ENCODE results near the gene MEAF6. TPM values are rescaled to one million over a fixed set of nuclear protein-coding genes. Genes with fewer than 3 reads are reported as not detected.

MEAF6 gene
- total and polyA plus RNA-seq, 11 donors = 27.4 to 55.7 (median 39.6) TPM

DNA sequence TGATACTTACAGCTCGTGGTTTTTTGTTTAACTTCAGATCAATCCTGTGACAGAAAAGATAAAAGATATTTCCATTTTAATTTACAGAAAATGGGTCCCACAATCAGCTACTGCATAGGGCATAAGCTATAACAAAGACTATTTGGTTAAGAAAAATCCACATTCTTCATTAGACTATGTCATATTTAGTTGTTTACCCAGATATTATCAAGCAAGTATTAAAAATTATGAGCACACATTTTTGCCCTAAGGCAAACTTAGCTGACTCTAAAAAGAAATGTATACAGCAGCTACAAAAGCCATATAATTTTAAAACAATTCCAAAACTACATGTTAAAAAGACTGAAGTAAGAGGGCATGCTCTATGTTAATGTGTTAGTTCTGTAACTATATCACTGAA is 18.7 kb downstream of the MEAF6 start:
- TF ChIP-seq POLR2A (IDR thresholded peaks at IDR 0.05) = no peak
- TF ChIP-seq, protein P1, sequence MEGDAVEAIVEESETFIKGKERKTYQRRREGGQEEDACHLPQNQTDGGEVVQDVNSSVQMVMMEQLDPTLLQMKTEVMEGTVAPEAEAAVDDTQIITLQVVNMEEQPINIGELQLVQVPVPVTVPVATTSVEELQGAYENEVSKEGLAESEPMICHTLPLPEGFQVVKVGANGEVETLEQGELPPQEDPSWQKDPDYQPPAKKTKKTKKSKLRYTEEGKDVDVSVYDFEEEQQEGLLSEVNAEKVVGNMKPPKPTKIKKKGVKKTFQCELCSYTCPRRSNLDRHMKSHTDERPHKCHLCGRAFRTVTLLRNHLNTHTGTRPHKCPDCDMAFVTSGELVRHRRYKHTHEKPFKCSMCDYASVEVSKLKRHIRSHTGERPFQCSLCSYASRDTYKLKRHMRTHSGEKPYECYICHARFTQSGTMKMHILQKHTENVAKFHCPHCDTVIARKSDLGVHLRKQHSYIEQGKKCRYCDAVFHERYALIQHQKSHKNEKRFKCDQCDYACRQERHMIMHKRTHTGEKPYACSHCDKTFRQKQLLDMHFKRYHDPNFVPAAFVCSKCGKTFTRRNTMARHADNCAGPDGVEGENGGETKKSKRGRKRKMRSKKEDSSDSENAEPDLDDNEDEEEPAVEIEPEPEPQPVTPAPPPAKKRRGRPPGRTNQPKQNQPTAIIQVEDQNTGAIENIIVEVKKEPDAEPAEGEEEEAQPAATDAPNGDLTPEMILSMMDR (IDR thresholded peaks at IDR 0.05) = no peak
- Histone ChIP-seq H3K4me3 (no peak overlapping the region), H3K27me3 (no peaks in the 10 kb centered on the region), H3K9me3 (no peaks in the 10 kb centered on the region), H3K27ac (no peak overlapping the region), H3K36me3 (peaks cover 9 to 97% (median 67%) of the 10 kb centered on the region in 9 donors), H3K4me1 (peaks cover 0 to 25% (median 10%) of the 10 kb centered on the region in 12 donors)
- 74 to 88% (median 84%) methylated on average over 1 of the region's 1 CpG for WGBS, 4 donors
- DNase-seq (no peak), ATAC-seq (no peak)
- intact Hi-C loops (cut with DNase I) = no loop called here

DNA sequence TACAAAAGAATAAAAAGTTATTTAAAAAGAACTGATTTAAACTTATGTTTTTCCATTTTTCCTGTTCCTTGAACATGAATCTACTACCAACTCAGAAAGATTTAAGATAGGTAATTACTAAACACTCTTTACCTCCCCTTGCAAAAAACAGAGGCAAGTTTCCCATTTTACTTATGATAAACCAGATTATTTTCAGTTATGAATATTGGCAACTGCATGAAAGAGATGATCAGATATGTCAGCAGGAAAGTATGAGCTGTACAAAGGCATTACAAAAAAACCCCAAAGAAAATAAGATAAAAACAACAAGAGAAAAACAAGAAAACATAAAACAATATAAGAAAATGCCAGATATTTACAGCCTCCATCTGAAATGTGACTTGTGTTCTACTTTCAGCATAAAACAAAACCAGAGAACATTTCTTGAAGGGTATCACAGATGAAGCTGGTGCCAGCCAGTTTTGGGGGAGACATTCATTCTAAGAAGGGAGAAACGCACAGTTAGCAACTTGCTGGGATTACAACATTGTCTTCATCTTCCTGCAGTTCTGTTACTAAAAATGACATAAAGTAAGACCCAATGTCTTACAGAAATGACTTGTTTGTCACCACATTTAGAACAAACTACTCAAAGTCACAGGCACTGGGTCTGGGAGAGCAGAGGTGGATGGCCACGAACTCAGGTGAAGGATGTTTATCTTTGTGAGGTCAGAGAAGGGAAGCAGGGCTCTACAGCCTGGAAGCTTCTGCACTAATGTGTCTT is 21.0 kb downstream of the MEAF6 start:
- Histone ChIP-seq H3K27me3 (no peaks in the 10 kb centered on the region), H3K36me3 (peaks cover 9 to 97% (median 78%) of the 10 kb centered on the region in 9 donors), H3K9me3 (no peaks in the 10 kb centered on the region), H3K4me1 (peaks cover 0 to 9% (median 0%) of the 10 kb centered on the region in 12 donors), H3K4me3 (no peak overlapping the region), H3K27ac (no peak overlapping the region)
- intact Hi-C loops (cut with DNase I) = no loop called here
- TF ChIP-seq POLR2A (IDR thresholded peaks at IDR 0.05) = no peak
- TF ChIP-seq, protein P1 (IDR thresholded peaks at IDR 0.05) = no peak
- 89 to 94% (median 91%) methylated on average over 2 of the region's 2 CpGs for WGBS, 4 donors
- no peak for ATAC-seq
- DNase-seq = no peak

DNA sequence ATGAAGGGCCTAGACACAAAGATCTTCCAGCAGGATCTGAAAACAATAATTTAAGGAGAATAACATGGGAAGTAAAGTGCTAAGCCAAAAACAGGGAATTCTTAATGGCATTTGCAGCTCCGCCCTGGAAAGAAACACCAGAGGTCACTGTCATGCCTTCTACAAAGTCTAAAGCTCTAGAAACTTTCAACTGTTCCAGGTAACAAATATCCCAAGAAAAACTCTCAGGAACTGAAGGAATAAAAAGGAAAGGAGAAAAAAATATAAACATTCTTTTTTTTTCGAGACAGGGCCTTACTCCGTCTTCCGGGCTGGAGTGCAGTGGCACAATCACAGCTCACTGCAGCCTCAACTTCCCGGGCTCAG is 27.0 kb downstream of the MEAF6 start:
- intact Hi-C loops (cut with DNase I) = loop anchor here in 9 of 10 donors (1.0 to 2.0 kb wide), 3 partner anchors 32 to 33 kb away; no protein-coding TSS in a partner anchor
- Histone ChIP-seq H3K27ac (peak overlapping the region; percentile 22 to 81 (median 62)), H3K36me3 (peaks cover under 1 to 66% (median 57%) of the 10 kb centered on the region in 9 donors), H3K4me1 (peaks cover 0 to 42% (median 31%) of the 10 kb centered on the region in 12 donors), H3K27me3 (no peaks in the 10 kb centered on the region), H3K9me3 (no peaks in the 10 kb centered on the region), H3K4me3 (no peak overlapping the region)
- 83 to 93% (median 88%) methylated on average over 5 of the region's 5 CpGs for WGBS, 4 donors
- TF ChIP-seq, protein P1 (IDR thresholded peaks at IDR 0.05) = peak in 4 of 12 donors; percentile 8 to 31 (median 20)
- no peak for TF ChIP-seq POLR2A (IDR thresholded peaks at IDR 0.05)
- ATAC-seq (no peak), DNase-seq (no peak)
